IMR-90 (cell line): ENCODE data around the gene MATN3. TPM values are rescaled to one million over a fixed set of nuclear protein-coding genes. Genes with fewer than 3 reads are reported as not detected.

Source experiments
- ATAC-seq: fragments of 200-7000 bp; cut with Tn5 transposase; 2 replicates; pipeline ENCODE4 v1.9.1; 2020; ENCODE audit warnings: low read depth, mild to moderate bottlenecking, moderate library complexity
- BruUV-seq: library from RNA; stranded (reverse); fragments of 400-500 nt; replicated peaks from 2 replicates; lab custom pipeline; 2021; lab: Mats Ljungman, UMichigan
- CTCF ChIA-PET: fragments of 300-600 bp; formaldehyde crosslinking; extraction: SDS; loops from one replicate; lab custom pipeline; 2021; ENCODE audit warnings: antibody characterized with exemption; lab: Yijun Ruan, JAX
- POLR2A ChIA-PET: fragments of 300-600 bp; sonication (Branson Sonifier 250); formaldehyde crosslinking; loops from one replicate; lab custom pipeline; 2022; ENCODE audit warnings: antibody characterized with exemption; ENCODE audit not compliant: unreplicated experiment; lab: Charles Lee
- DNase-seq: peaks from one replicate; pipeline ENCODE4 v3.0.0; 2013
- H2AFZ ChIP-seq: replicated peaks from 2 replicates; pipeline ENCODE3; 2013; ENCODE audit warnings: low read length, mild to moderate bottlenecking; ENCODE audit not compliant: poor library complexity
- H2AK5ac ChIP-seq: 2 replicates; pipeline ENCODE4 v1.6.1; 2013; ENCODE audit warnings: low read depth, low read length, inconsistent platforms
- H2AK9ac ChIP-seq: replicated peaks from 2 replicates; pipeline ENCODE3; 2013; ENCODE audit warnings: mild to moderate bottlenecking, low read depth, low read length, moderate library complexity; ENCODE audit not compliant: poor library complexity
- H2BK120ac ChIP-seq: 2 replicates; pipeline ENCODE4 v1.6.1; 2013; ENCODE audit warnings: low read depth, low read length, inconsistent platforms
- H2BK15ac ChIP-seq: 3 replicates; pipeline ENCODE4 v1.6.1; 2013; ENCODE audit warnings: low read depth, low read length, inconsistent platforms
- H2BK20ac ChIP-seq: 2 replicates; pipeline ENCODE4 v1.6.1; 2013; ENCODE audit warnings: low read depth, mild to moderate bottlenecking, inconsistent platforms, low read length, moderate library complexity
- H2BK5ac ChIP-seq: 2 replicates; pipeline ENCODE4 v1.6.1; 2013; ENCODE audit warnings: mild to moderate bottlenecking, low read depth, low read length, inconsistent platforms; ENCODE audit not compliant: poor library complexity, severe bottlenecking
- H3K14ac ChIP-seq: replicated peaks from 2 replicates; pipeline ENCODE4 v1.6.1; 2013; ENCODE audit warnings: low read depth, low read length, inconsistent platforms
- H3K18ac ChIP-seq: 2 replicates; pipeline ENCODE4 v1.6.1; 2013; ENCODE audit warnings: low read depth, low read length, control low read depth
- H3K23ac ChIP-seq: 2 replicates; pipeline ENCODE4 v1.6.1; 2013; ENCODE audit warnings: low read depth, low read length, inconsistent platforms
- H3K27ac ChIP-seq: 2 replicates; pipeline ENCODE4 v1.5.1; 2013; ENCODE audit warnings: mild to moderate bottlenecking, control low read depth, low read length; ENCODE audit not compliant: insufficient read depth
- H3K27me3 ChIP-seq: 2 replicates; pipeline ENCODE4 v1.6.1; 2013; ENCODE audit warnings: low read length; ENCODE audit not compliant: control insufficient read depth, insufficient read depth
- H3K36me3 ChIP-seq: 2 replicates; pipeline ENCODE4 v1.6.1; 2013; ENCODE audit warnings: low read length, mixed read lengths; ENCODE audit not compliant: control insufficient read depth, insufficient read depth
- H3K4ac ChIP-seq: 2 replicates; pipeline ENCODE4 v1.6.1; 2013; ENCODE audit warnings: low read depth, low read length, inconsistent platforms
- H3K4me1 ChIP-seq: 2 replicates; pipeline ENCODE4 v1.6.1; 2013; ENCODE audit warnings: low read length, mixed read lengths; ENCODE audit not compliant: control insufficient read depth, insufficient read depth
- H3K4me2 ChIP-seq: 2 replicates; pipeline ENCODE4 v1.6.1; 2013; ENCODE audit warnings: low read depth, mild to moderate bottlenecking, control low read depth, low read length, moderate library complexity
- H3K4me3 ChIP-seq: 2 replicates; pipeline ENCODE4 v1.5.1; 2013; ENCODE audit warnings: low read depth, mild to moderate bottlenecking, control low read depth, low read length, moderate library complexity; ENCODE audit not compliant: insufficient read depth
- H3K56ac ChIP-seq: 2 replicates; pipeline ENCODE4 v1.6.1; 2013; ENCODE audit warnings: low read length, inconsistent platforms; ENCODE audit not compliant: insufficient read depth; ENCODE audit errors: extremely low read depth
- H3K79me1 ChIP-seq, 2 experiments: 2 replicates each; pipeline ENCODE4 v1.6.1; 2013; ENCODE audit warnings: low read length in 2 of 2, inconsistent platforms in 1 of 2, low read depth in 1 of 2
- H3K9ac ChIP-seq: 2 replicates; pipeline ENCODE4 v1.6.1; 2013; ENCODE audit warnings: low read depth, low read length, control low read depth
- H3K9me1 ChIP-seq: 2 replicates; pipeline ENCODE4 v1.6.1; 2013; ENCODE audit warnings: low read length, inconsistent platforms; ENCODE audit not compliant: insufficient read depth
- H3K9me3 ChIP-seq: 2 replicates; pipeline ENCODE4 v1.6.1; 2013; ENCODE audit warnings: low read length; ENCODE audit not compliant: control insufficient read depth, insufficient read depth
- H4K20me1 ChIP-seq: 2 replicates; pipeline ENCODE4 v1.6.1; 2013; ENCODE audit warnings: low read length, inconsistent platforms; ENCODE audit not compliant: insufficient read depth
- H4K5ac ChIP-seq: 2 replicates; pipeline ENCODE4 v1.6.1; 2013; ENCODE audit warnings: mild to moderate bottlenecking, low read depth, low read length, control low read depth
- H4K8ac ChIP-seq, 2 experiments: 2 replicates each; pipeline ENCODE4 v1.6.1; 2013; ENCODE audit warnings: low read depth in 2 of 2, low read length in 2 of 2, control low read depth in 1 of 2, inconsistent platforms in 1 of 2
- H4K91ac ChIP-seq: 2 replicates; pipeline ENCODE4 v1.6.1; 2013; ENCODE audit warnings: low read depth, low read length, inconsistent platforms; ENCODE audit not compliant: insufficient read depth
- BHLHE40 ChIP-seq: fragments of 150-350 bp; IDR thresholded peaks from 2 replicates; pipeline ENCODE4 v1.6.1; 2016; ENCODE audit warnings: mild to moderate bottlenecking, low read depth, low read length
- MAZ ChIP-seq: IDR thresholded peaks from 2 replicates; pipeline ENCODE4 v1.6.1; 2012; ENCODE audit warnings: low read depth, mild to moderate bottlenecking, low read length, improper control_type of control experiment, moderate library complexity, borderline replicate concordance
- POLR2A ChIP-seq: IDR thresholded peaks from 2 replicates; pipeline ENCODE4 v1.6.1; 2012; ENCODE audit warnings: mild to moderate bottlenecking, low read depth, low read length
- RCOR1 ChIP-seq: IDR thresholded peaks from 2 replicates; pipeline ENCODE4 v1.6.1; 2012; ENCODE audit warnings: mild to moderate bottlenecking, low read length, improper control_type of control experiment; ENCODE audit not compliant: insufficient replicate concordance
- USF2 ChIP-seq: fragments of 150-350 bp; IDR thresholded peaks from 2 replicates; pipeline ENCODE4 v1.6.1; 2017; ENCODE audit warnings: mild to moderate bottlenecking, antibody characterized with exemption, low read length, low read depth
- WGBS, 2 experiments: methylation state at CpG; one replicate each; pipeline versions ENCODE4 v1.1.5 to v1.1.7; 2013; ENCODE audit warnings: missing lambda C conversion rate in 2 of 2; ENCODE audit not compliant: insufficient read length in 1 of 2; ENCODE audit errors: extremely low coverage in 2 of 2; 5-methylcytosine and 5-hydroxymethylcytosine counted together
- dilution Hi-C: fragments of 300-500 bp; cut with HindIII; formaldehyde crosslinking; loops from one replicate; pipeline ENCODE4 v1.14.3; 2018; ENCODE audit warnings: low sequenced_read_pairs; ENCODE audit not compliant: unreplicated experiment
- in situ Hi-C: fragments of 300-500 bp; cut with MboI; formaldehyde crosslinking; loops from 3 replicates; pipeline ENCODE4 v1.14.3; 2019; ENCODE audit warnings: low sequenced_read_pairs, inconsistent platforms, mixed read lengths
- intact Hi-C: fragments of 100-400 bp; cut with micrococcal nuclease; formaldehyde crosslinking; loops from 2 replicates; pipeline ENCODE4 v1.10.0; 2022
- polyA plus RNA-seq, 3 experiments: library from polyadenylated mRNA; depleted of rRNA; stranded (reverse); fragments of >200 nt; gene quantifications; 2 replicates each; pipeline ENCODE4 v1.2.3, GENCODE V29; 2012; ENCODE audit warnings: low replicate concordance in 1 of 3
- total RNA-seq: library from RNA; depleted of rRNA; stranded (reverse); fragments of >200 nt; gene quantifications from 2 replicates; pipeline ENCODE4 v1.2.3, GENCODE V29; 2012

Gene MATN3
- total and polyA plus RNA-seq, 2 of the 4 experiments (the other 2 are of a cell fraction): 0.90 to 3.0 TPM

DNA sequence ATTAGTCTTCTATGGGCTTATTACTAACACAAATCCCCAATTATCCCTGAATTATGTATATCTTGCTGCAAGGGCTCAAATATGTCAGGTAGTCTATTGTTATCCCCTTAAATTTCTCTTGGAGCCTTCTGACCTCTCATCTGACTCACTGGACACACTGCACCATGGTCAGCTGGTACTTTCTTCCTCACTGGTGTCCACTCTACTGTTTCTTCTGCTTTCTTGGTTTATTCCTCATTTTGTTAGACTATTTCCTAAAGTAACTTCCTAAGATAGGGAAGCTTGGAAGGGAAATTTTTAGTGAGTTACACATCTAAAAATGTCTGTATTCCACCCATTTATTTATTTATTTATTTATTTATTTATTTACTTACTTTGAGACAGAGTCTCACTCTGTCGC lies 49.1 kb downstream of the MATN3 start:
- dilution Hi-C loops (no loop called here), in situ Hi-C loops (loop anchor here (5.0 to 10.0 kb wide), 2 partner anchors 61 to 129 kb away; no protein-coding TSS in a partner anchor), intact Hi-C loops (no loop called here)
- H4K20me1 ChIP-seq: no peaks in the 10 kb centered on the region
- H4K91ac ChIP-seq: no peak overlapping the region
- H3K4me3 ChIP-seq: no peak overlapping the region
- H3K36me3 ChIP-seq: peaks cover 5% of the 10 kb centered on the region
- no peak overlapping the region for H3K4me2 ChIP-seq
- no peak overlapping the region for H3K27ac ChIP-seq
- no peaks in the 10 kb centered on the region for H3K79me1 ChIP-seq
- no peak overlapping the region for H2AK9ac ChIP-seq
- WGBS, 2 experiments: no CpG with 5 or more reads among the region's 1 CpG
- no peak overlapping the region for H2BK5ac ChIP-seq
- no peaks in the 10 kb centered on the region for H3K27me3 ChIP-seq
- no peak overlapping the region for H2AK5ac ChIP-seq
- no peak overlapping the region for H2BK20ac ChIP-seq
- H3K9ac ChIP-seq: no peak overlapping the region
- H4K5ac ChIP-seq: no peak overlapping the region
- TF ChIP-seq POLR2A: no peak
- no peak for TF ChIP-seq BHLHE40
- no peak for TF ChIP-seq RCOR1
- TF ChIP-seq MAZ: no peak
- no peak for TF ChIP-seq USF2
- H3K56ac ChIP-seq: no peak overlapping the region
- no peak overlapping the region for H2AFZ ChIP-seq
- DNase-seq: no peak
- no peak for ATAC-seq
- H3K4me1 ChIP-seq: no peaks in the 10 kb centered on the region
- no peak overlapping the region for H3K23ac ChIP-seq
- no peak overlapping the region for H3K4ac ChIP-seq
- no TSS peak for BruUV-seq
- no peak overlapping the region for H2BK15ac ChIP-seq
- H4K8ac ChIP-seq: no peak overlapping the region
- ChIA-PET CTCF (interaction anchor here (0.6 to 1.2 kb wide), 4 partner anchors 18 to 353 kb away, joined by 3 read pairs; no protein-coding TSS in a partner anchor), POLR2A (interaction anchor here (0.7 kb wide), 1 partner anchor 11 kb away, joined by 10 read pairs; no protein-coding TSS in a partner anchor)
- no peaks in the 10 kb centered on the region for H3K9me3 ChIP-seq
- no peak overlapping the region for H2BK120ac ChIP-seq
- no peak overlapping the region for H3K18ac ChIP-seq
- H3K9me1 ChIP-seq: no peaks in the 10 kb centered on the region
- H3K14ac ChIP-seq: no peak overlapping the region
